IMR-90 (cell line): ENCODE measurements around the gene HERC4. TPM values are rescaled to one million over a fixed set of nuclear protein-coding genes. Genes with fewer than 3 reads are reported as not detected.

Experiments
- ATAC-seq: fragments of 200-7000 bp; cut with Tn5 transposase; 2 replicates; pipeline ENCODE4 v1.9.1; 2020; ENCODE audit warnings: low read depth, mild to moderate bottlenecking, moderate library complexity
- BruUV-seq: library from RNA; stranded (reverse); fragments of 400-500 nt; replicated peaks from 2 replicates; lab custom pipeline; 2021; lab: Mats Ljungman, UMichigan
- CTCF ChIA-PET: fragments of 300-600 bp; formaldehyde crosslinking; extraction: SDS; loops from one replicate; lab custom pipeline; 2021; ENCODE audit warnings: antibody characterized with exemption; lab: Yijun Ruan, JAX
- POLR2A ChIA-PET: fragments of 300-600 bp; sonication (Branson Sonifier 250); formaldehyde crosslinking; loops from one replicate; lab custom pipeline; 2022; ENCODE audit warnings: antibody characterized with exemption; ENCODE audit not compliant: unreplicated experiment; lab: Charles Lee
- DNase-seq: peaks from one replicate; pipeline ENCODE4 v3.0.0; 2013
- H2AFZ ChIP-seq: replicated peaks from 2 replicates; pipeline ENCODE3; 2013; ENCODE audit warnings: low read length, mild to moderate bottlenecking; ENCODE audit not compliant: poor library complexity
- H2AK5ac ChIP-seq: 2 replicates; pipeline ENCODE4 v1.6.1; 2013; ENCODE audit warnings: low read depth, low read length, inconsistent platforms
- H2AK9ac ChIP-seq: replicated peaks from 2 replicates; pipeline ENCODE3; 2013; ENCODE audit warnings: mild to moderate bottlenecking, low read depth, low read length, moderate library complexity; ENCODE audit not compliant: poor library complexity
- H2BK120ac ChIP-seq: 2 replicates; pipeline ENCODE4 v1.6.1; 2013; ENCODE audit warnings: low read depth, low read length, inconsistent platforms
- H2BK15ac ChIP-seq: 3 replicates; pipeline ENCODE4 v1.6.1; 2013; ENCODE audit warnings: low read depth, low read length, inconsistent platforms
- H2BK20ac ChIP-seq: 2 replicates; pipeline ENCODE4 v1.6.1; 2013; ENCODE audit warnings: low read depth, mild to moderate bottlenecking, inconsistent platforms, low read length, moderate library complexity
- H2BK5ac ChIP-seq: 2 replicates; pipeline ENCODE4 v1.6.1; 2013; ENCODE audit warnings: mild to moderate bottlenecking, low read depth, low read length, inconsistent platforms; ENCODE audit not compliant: poor library complexity, severe bottlenecking
- H3K14ac ChIP-seq: replicated peaks from 2 replicates; pipeline ENCODE4 v1.6.1; 2013; ENCODE audit warnings: low read depth, low read length, inconsistent platforms
- H3K18ac ChIP-seq: 2 replicates; pipeline ENCODE4 v1.6.1; 2013; ENCODE audit warnings: low read depth, low read length, control low read depth
- H3K23ac ChIP-seq: 2 replicates; pipeline ENCODE4 v1.6.1; 2013; ENCODE audit warnings: low read depth, low read length, inconsistent platforms
- H3K27ac ChIP-seq: 2 replicates; pipeline ENCODE4 v1.5.1; 2013; ENCODE audit warnings: mild to moderate bottlenecking, control low read depth, low read length; ENCODE audit not compliant: insufficient read depth
- H3K27me3 ChIP-seq: 2 replicates; pipeline ENCODE4 v1.6.1; 2013; ENCODE audit warnings: low read length; ENCODE audit not compliant: control insufficient read depth, insufficient read depth
- H3K36me3 ChIP-seq: 2 replicates; pipeline ENCODE4 v1.6.1; 2013; ENCODE audit warnings: low read length, mixed read lengths; ENCODE audit not compliant: control insufficient read depth, insufficient read depth
- H3K4ac ChIP-seq: 2 replicates; pipeline ENCODE4 v1.6.1; 2013; ENCODE audit warnings: low read depth, low read length, inconsistent platforms
- H3K4me1 ChIP-seq: 2 replicates; pipeline ENCODE4 v1.6.1; 2013; ENCODE audit warnings: low read length, mixed read lengths; ENCODE audit not compliant: control insufficient read depth, insufficient read depth
- H3K4me2 ChIP-seq: 2 replicates; pipeline ENCODE4 v1.6.1; 2013; ENCODE audit warnings: low read depth, mild to moderate bottlenecking, control low read depth, low read length, moderate library complexity
- H3K4me3 ChIP-seq: 2 replicates; pipeline ENCODE4 v1.5.1; 2013; ENCODE audit warnings: low read depth, mild to moderate bottlenecking, control low read depth, low read length, moderate library complexity; ENCODE audit not compliant: insufficient read depth
- H3K56ac ChIP-seq: 2 replicates; pipeline ENCODE4 v1.6.1; 2013; ENCODE audit warnings: low read length, inconsistent platforms; ENCODE audit not compliant: insufficient read depth; ENCODE audit errors: extremely low read depth
- H3K79me1 ChIP-seq, 2 experiments: 2 replicates each; pipeline ENCODE4 v1.6.1; 2013; ENCODE audit warnings: low read length in 2 of 2, inconsistent platforms in 1 of 2, low read depth in 1 of 2
- H3K9ac ChIP-seq: 2 replicates; pipeline ENCODE4 v1.6.1; 2013; ENCODE audit warnings: low read depth, low read length, control low read depth
- H3K9me1 ChIP-seq: 2 replicates; pipeline ENCODE4 v1.6.1; 2013; ENCODE audit warnings: low read length, inconsistent platforms; ENCODE audit not compliant: insufficient read depth
- H3K9me3 ChIP-seq: 2 replicates; pipeline ENCODE4 v1.6.1; 2013; ENCODE audit warnings: low read length; ENCODE audit not compliant: control insufficient read depth, insufficient read depth
- H4K20me1 ChIP-seq: 2 replicates; pipeline ENCODE4 v1.6.1; 2013; ENCODE audit warnings: low read length, inconsistent platforms; ENCODE audit not compliant: insufficient read depth
- H4K5ac ChIP-seq: 2 replicates; pipeline ENCODE4 v1.6.1; 2013; ENCODE audit warnings: mild to moderate bottlenecking, low read depth, low read length, control low read depth
- H4K8ac ChIP-seq, 2 experiments: 2 replicates each; pipeline ENCODE4 v1.6.1; 2013; ENCODE audit warnings: low read depth in 2 of 2, low read length in 2 of 2, control low read depth in 1 of 2, inconsistent platforms in 1 of 2
- H4K91ac ChIP-seq: 2 replicates; pipeline ENCODE4 v1.6.1; 2013; ENCODE audit warnings: low read depth, low read length, inconsistent platforms; ENCODE audit not compliant: insufficient read depth
- BHLHE40 ChIP-seq: fragments of 150-350 bp; IDR thresholded peaks from 2 replicates; pipeline ENCODE4 v1.6.1; 2016; ENCODE audit warnings: mild to moderate bottlenecking, low read depth, low read length
- CEBPB ChIP-seq: IDR thresholded peaks from 2 replicates; pipeline ENCODE4 v1.6.1; 2012; ENCODE audit warnings: low read depth, low read length, improper control_type of control experiment
- CHD1 ChIP-seq: IDR thresholded peaks from 2 replicates; pipeline ENCODE4 v1.6.1; 2012; ENCODE audit warnings: low read depth, low read length, improper control_type of control experiment
- FOS ChIP-seq: fragments of 150-350 bp; IDR thresholded peaks from 2 replicates; pipeline ENCODE4 v1.6.1; 2016; ENCODE audit warnings: low read depth, low read length
- MAFK ChIP-seq: IDR thresholded peaks from 2 replicates; pipeline ENCODE4 v1.6.1; 2012; ENCODE audit warnings: low read depth, low read length, improper control_type of control experiment
- MAZ ChIP-seq: IDR thresholded peaks from 2 replicates; pipeline ENCODE4 v1.6.1; 2012; ENCODE audit warnings: low read depth, mild to moderate bottlenecking, low read length, improper control_type of control experiment, moderate library complexity, borderline replicate concordance
- MXI1 ChIP-seq: IDR thresholded peaks from 2 replicates; pipeline ENCODE4 v1.6.1; 2012; ENCODE audit warnings: low read depth, mild to moderate bottlenecking, low read length, moderate library complexity, borderline replicate concordance
- NFE2L2 ChIP-seq: fragments of 150-350 bp; IDR thresholded peaks from 2 replicates; pipeline ENCODE4 v1.6.1; 2016; ENCODE audit warnings: low read depth, mild to moderate bottlenecking, low read length
- POLR2A ChIP-seq: IDR thresholded peaks from 2 replicates; pipeline ENCODE4 v1.6.1; 2012; ENCODE audit warnings: mild to moderate bottlenecking, low read depth, low read length
- RAD21 ChIP-seq: IDR thresholded peaks from 2 replicates; pipeline ENCODE4 v1.6.1; 2012; ENCODE audit warnings: low read length, improper control_type of control experiment
- RCOR1 ChIP-seq: IDR thresholded peaks from 2 replicates; pipeline ENCODE4 v1.6.1; 2012; ENCODE audit warnings: mild to moderate bottlenecking, low read length, improper control_type of control experiment; ENCODE audit not compliant: insufficient replicate concordance
- RFX5 ChIP-seq: IDR thresholded peaks from 2 replicates; pipeline ENCODE4 v1.8.0; 2012; ENCODE audit warnings: low read depth, mild to moderate bottlenecking, low read length, moderate library complexity
- SMC3 ChIP-seq: fragments of 150-350 bp; IDR thresholded peaks from 2 replicates; pipeline ENCODE4 v1.6.1; 2016; ENCODE audit warnings: low read depth, mild to moderate bottlenecking, antibody characterized with exemption, low read length, moderate library complexity
- WGBS, 2 experiments: methylation state at CpG; one replicate each; pipeline versions ENCODE4 v1.1.5 to v1.1.7; 2013; ENCODE audit warnings: missing lambda C conversion rate in 2 of 2; ENCODE audit not compliant: insufficient read length in 1 of 2; ENCODE audit errors: extremely low coverage in 2 of 2; 5-methylcytosine and 5-hydroxymethylcytosine counted together
- dilution Hi-C: fragments of 300-500 bp; cut with HindIII; formaldehyde crosslinking; loops from one replicate; pipeline ENCODE4 v1.14.3; 2018; ENCODE audit warnings: low sequenced_read_pairs; ENCODE audit not compliant: unreplicated experiment
- in situ Hi-C: fragments of 300-500 bp; cut with MboI; formaldehyde crosslinking; loops from 3 replicates; pipeline ENCODE4 v1.14.3; 2019; ENCODE audit warnings: low sequenced_read_pairs, inconsistent platforms, mixed read lengths
- intact Hi-C: fragments of 100-400 bp; cut with micrococcal nuclease; formaldehyde crosslinking; loops from 2 replicates; pipeline ENCODE4 v1.10.0; 2022
- polyA plus RNA-seq, 3 experiments: library from polyadenylated mRNA; depleted of rRNA; stranded (reverse); fragments of >200 nt; gene quantifications; 2 replicates each; pipeline ENCODE4 v1.2.3, GENCODE V29; 2012; ENCODE audit warnings: low replicate concordance in 1 of 3
- total RNA-seq: library from RNA; depleted of rRNA; stranded (reverse); fragments of >200 nt; gene quantifications from 2 replicates; pipeline ENCODE4 v1.2.3, GENCODE V29; 2012
- TF ChIP-seq, protein P1 (sequence below): conservative IDR thresholded peaks from 2 replicates; pipeline ENCODE4 v1.5.1; 2012; ENCODE audit warnings: mild to moderate bottlenecking, low read depth, low read length, improper control_type of control experiment
- TF ChIP-seq, protein P2 (sequence below): fragments of 150-350 bp; IDR thresholded peaks from 2 replicates; pipeline ENCODE4 v1.6.1; 2016; ENCODE audit warnings: low read depth, mild to moderate bottlenecking, low read length, moderate library complexity, borderline replicate concordance
- TF ChIP-seq, protein P3 (sequence below): fragments of 150-350 bp; IDR thresholded peaks from 2 replicates; pipeline ENCODE4 v1.6.1; 2017; ENCODE audit warnings: mild to moderate bottlenecking, antibody characterized with exemption, low read length, low read depth

The HERC4 gene
- total and polyA plus RNA-seq, 2 of the 4 experiments (the other 2 are of a cell fraction) = 66.6 to 92.8 TPM

DNA sequence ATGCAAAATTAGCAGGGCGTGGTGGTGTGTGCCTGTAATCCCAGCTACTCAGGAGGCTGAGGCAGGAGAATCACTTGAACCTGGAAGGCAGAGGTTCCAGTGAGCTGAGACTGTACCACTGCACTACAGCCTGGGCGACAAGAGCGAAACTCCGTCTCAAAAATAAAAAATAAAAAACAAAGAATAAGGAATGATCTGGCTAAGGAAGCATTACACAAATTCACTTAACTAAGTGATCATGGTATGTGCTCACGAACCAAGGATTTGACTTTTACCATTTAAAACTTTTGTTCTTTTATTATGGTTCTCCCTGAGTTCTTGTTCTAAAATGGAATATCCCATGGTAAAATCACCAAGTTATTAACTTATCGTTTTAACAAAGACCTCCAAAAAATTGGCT is 119.5 kb downstream of the HERC4 start:
- no TSS peak for BruUV-seq
- Histone ChIP-seq H2BK5ac (no peak overlapping the region), H3K4me2 (no peak overlapping the region), H3K14ac (no peak overlapping the region), H2BK15ac (no peak overlapping the region), H3K9ac (no peak overlapping the region), H3K18ac (no peak overlapping the region), H3K56ac (no peak overlapping the region), H2BK20ac (no peak overlapping the region), H3K23ac (no peak overlapping the region), H4K8ac (no peak overlapping the region), H3K9me1 (no peaks in the 10 kb centered on the region), H4K91ac (no peak overlapping the region), H2AK5ac (no peak overlapping the region), H2BK120ac (no peak overlapping the region), H2AK9ac (no peak overlapping the region), H3K27ac (no peak overlapping the region), H4K20me1 (no peaks in the 10 kb centered on the region), H3K79me1 (peaks cover 13 to 17% of the 10 kb centered on the region in 2 experiments; a peak in 3 of 4 replicates), H2AFZ (no peak overlapping the region), H4K5ac (no peak overlapping the region), H3K4ac (no peak overlapping the region), H3K4me3 (no peak overlapping the region), H3K9me3 (no peaks in the 10 kb centered on the region), H3K36me3 (peaks cover 24% of the 10 kb centered on the region), H3K27me3 (no peaks in the 10 kb centered on the region), H3K4me1 (no peaks in the 10 kb centered on the region)
- POLR2A ChIA-PET = no interaction called here
- ATAC-seq (no peak), DNase-seq (no peak)
- in situ Hi-C loops (no loop called here), dilution Hi-C loops (no loop called here), intact Hi-C loops (no loop called here)
- TF ChIP-seq FOS (no peak), CHD1 (no peak), SMC3 (no peak), MAZ (no peak), MAFK (no peak), RFX5 (no peak), RAD21 (no peak), POLR2A (no peak), RCOR1 (no peak), MXI1 (no peak), BHLHE40 (no peak), NFE2L2 (no peak), CEBPB (no peak)
- TF ChIP-seq, protein P1, sequence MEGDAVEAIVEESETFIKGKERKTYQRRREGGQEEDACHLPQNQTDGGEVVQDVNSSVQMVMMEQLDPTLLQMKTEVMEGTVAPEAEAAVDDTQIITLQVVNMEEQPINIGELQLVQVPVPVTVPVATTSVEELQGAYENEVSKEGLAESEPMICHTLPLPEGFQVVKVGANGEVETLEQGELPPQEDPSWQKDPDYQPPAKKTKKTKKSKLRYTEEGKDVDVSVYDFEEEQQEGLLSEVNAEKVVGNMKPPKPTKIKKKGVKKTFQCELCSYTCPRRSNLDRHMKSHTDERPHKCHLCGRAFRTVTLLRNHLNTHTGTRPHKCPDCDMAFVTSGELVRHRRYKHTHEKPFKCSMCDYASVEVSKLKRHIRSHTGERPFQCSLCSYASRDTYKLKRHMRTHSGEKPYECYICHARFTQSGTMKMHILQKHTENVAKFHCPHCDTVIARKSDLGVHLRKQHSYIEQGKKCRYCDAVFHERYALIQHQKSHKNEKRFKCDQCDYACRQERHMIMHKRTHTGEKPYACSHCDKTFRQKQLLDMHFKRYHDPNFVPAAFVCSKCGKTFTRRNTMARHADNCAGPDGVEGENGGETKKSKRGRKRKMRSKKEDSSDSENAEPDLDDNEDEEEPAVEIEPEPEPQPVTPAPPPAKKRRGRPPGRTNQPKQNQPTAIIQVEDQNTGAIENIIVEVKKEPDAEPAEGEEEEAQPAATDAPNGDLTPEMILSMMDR = no peak
- TF ChIP-seq, protein P2, sequence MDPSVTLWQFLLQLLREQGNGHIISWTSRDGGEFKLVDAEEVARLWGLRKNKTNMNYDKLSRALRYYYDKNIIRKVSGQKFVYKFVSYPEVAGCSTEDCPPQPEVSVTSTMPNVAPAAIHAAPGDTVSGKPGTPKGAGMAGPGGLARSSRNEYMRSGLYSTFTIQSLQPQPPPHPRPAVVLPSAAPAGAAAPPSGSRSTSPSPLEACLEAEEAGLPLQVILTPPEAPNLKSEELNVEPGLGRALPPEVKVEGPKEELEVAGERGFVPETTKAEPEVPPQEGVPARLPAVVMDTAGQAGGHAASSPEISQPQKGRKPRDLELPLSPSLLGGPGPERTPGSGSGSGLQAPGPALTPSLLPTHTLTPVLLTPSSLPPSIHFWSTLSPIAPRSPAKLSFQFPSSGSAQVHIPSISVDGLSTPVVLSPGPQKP = no peak
- TF ChIP-seq, protein P3, sequence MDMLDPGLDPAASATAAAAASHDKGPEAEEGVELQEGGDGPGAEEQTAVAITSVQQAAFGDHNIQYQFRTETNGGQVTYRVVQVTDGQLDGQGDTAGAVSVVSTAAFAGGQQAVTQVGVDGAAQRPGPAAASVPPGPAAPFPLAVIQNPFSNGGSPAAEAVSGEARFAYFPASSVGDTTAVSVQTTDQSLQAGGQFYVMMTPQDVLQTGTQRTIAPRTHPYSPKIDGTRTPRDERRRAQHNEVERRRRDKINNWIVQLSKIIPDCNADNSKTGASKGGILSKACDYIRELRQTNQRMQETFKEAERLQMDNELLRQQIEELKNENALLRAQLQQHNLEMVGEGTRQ = no peak
- CTCF ChIA-PET = no interaction called here
- WGBS, 2 experiments = no CpG with 5 or more reads among the region's 6 CpGs
